Parathyroid adenoma (tissue), 2 donors: ENCODE results near the gene LRG1.

Source experiments
- H2AFZ ChIP-seq: fragments of 300-600 bp; sonication (generic); one replicate; pipeline ENCODE4 v1.7.0; 2017; ENCODE audit warnings: antibody characterized with exemption, mild to moderate bottlenecking
- H3K27ac ChIP-seq: fragments of 300-600 bp; sonication (generic); one replicate; pipeline ENCODE4 v1.7.0; 2017
- H3K27me3 ChIP-seq: fragments of 300-600 bp; sonication (generic); one replicate; pipeline ENCODE4 v1.7.0; 2017; ENCODE audit warnings: low read length; ENCODE audit not compliant: control insufficient read depth, insufficient read depth
- H3K36me3 ChIP-seq: fragments of 300-600 bp; sonication (generic); one replicate; pipeline ENCODE4 v1.7.0; 2017; ENCODE audit warnings: low read length; ENCODE audit not compliant: control insufficient read depth, insufficient read depth
- H3K4me1 ChIP-seq: fragments of 300-600 bp; sonication (generic); one replicate; pipeline ENCODE4 v1.7.0; 2017; ENCODE audit warnings: control low read depth
- H3K4me2 ChIP-seq: fragments of 300-600 bp; sonication (generic); one replicate; pipeline ENCODE4 v1.7.0; 2017; ENCODE audit warnings: low read length
- H3K4me3 ChIP-seq: fragments of 300-600 bp; sonication (generic); one replicate; pipeline ENCODE4 v1.7.0; 2017; ENCODE audit warnings: low read depth, low read length
- H3K79me2 ChIP-seq: fragments of 300-600 bp; sonication (generic); one replicate; pipeline ENCODE4 v1.7.0; 2017; ENCODE audit warnings: control low read depth
- H3K9ac ChIP-seq: fragments of 300-600 bp; sonication (generic); one replicate; pipeline ENCODE4 v1.7.0; 2017; ENCODE audit warnings: mild to moderate bottlenecking
- H3K9me3 ChIP-seq: fragments of 300-600 bp; sonication (generic); one replicate; pipeline ENCODE4 v1.7.0; 2017; ENCODE audit warnings: low read length; ENCODE audit not compliant: control insufficient read depth
- CTCF ChIP-seq: fragments of 300-600 bp; sonication (generic); IDR thresholded peaks from one replicate; pipeline ENCODE4 v1.7.0; 2017; ENCODE audit warnings: antibody characterized with exemption, mild to moderate bottlenecking
- donor health status: primary hyperparathyroidism.

Gene LRG1

GRCh38 chr19:4554717-4555116 is 14.9 kb upstream of the LRG1 start:
- Histone ChIP-seq H2AFZ (no peak overlapping the region), H3K27ac (no peak overlapping the region), H3K9me3 (no peaks in the 10 kb centered on the region), H3K4me2 (no peak overlapping the region), H3K36me3 (no peaks in the 10 kb centered on the region), H3K4me3 (no peak overlapping the region), H3K9ac (no peak overlapping the region), H3K79me2 (no peaks in the 10 kb centered on the region), H3K27me3 (no peaks in the 10 kb centered on the region), H3K4me1 (no peaks in the 10 kb centered on the region)
- no peak for TF ChIP-seq CTCF

- no peak overlapping the region for H2AFZ ChIP-seq
- H3K36me3 ChIP-seq = no peaks in the 10 kb centered on the region
- H3K4me1 ChIP-seq = no peaks in the 10 kb centered on the region
- no peaks in the 10 kb centered on the region for H3K79me2 ChIP-seq
- H3K4me2 ChIP-seq = no peak overlapping the region
- H3K27me3 ChIP-seq = no peaks in the 10 kb centered on the region
- H3K4me3 ChIP-seq = no peak overlapping the region
- H3K9ac ChIP-seq = no peak overlapping the region
- no peak overlapping the region for H3K27ac ChIP-seq
- TF ChIP-seq CTCF = no peak
- H3K9me3 ChIP-seq = no peaks in the 10 kb centered on the region
These were observed 13.9 kb upstream of the LRG1 start for GRCh38 chr19:4553775-4554174.

- TF ChIP-seq CTCF = no peak
- H3K27ac ChIP-seq = no peak overlapping the region
- no peak overlapping the region for H3K4me3 ChIP-seq
- H3K79me2 ChIP-seq = no peaks in the 10 kb centered on the region
- H3K9me3 ChIP-seq = no peaks in the 10 kb centered on the region
- no peaks in the 10 kb centered on the region for H3K36me3 ChIP-seq
- no peak overlapping the region for H3K4me2 ChIP-seq
- no peak overlapping the region for H2AFZ ChIP-seq
- no peaks in the 10 kb centered on the region for H3K27me3 ChIP-seq
- H3K9ac ChIP-seq = no peak overlapping the region
- no peaks in the 10 kb centered on the region for H3K4me1 ChIP-seq
These were observed 13.4 kb upstream of the LRG1 start for GRCh38 chr19:4553092-4553695.

GRCh38 chr19:4552525-4552819 is 12.6 kb upstream of the LRG1 start:
- H3K9ac ChIP-seq = no peak overlapping the region
- H3K79me2 ChIP-seq = no peaks in the 10 kb centered on the region
- no peak for TF ChIP-seq CTCF
- H3K27ac ChIP-seq = no peak overlapping the region
- H3K27me3 ChIP-seq = no peaks in the 10 kb centered on the region
- no peak overlapping the region for H2AFZ ChIP-seq
- no peaks in the 10 kb centered on the region for H3K36me3 ChIP-seq
- H3K9me3 ChIP-seq = no peaks in the 10 kb centered on the region
- no peaks in the 10 kb centered on the region for H3K4me1 ChIP-seq
- no peak overlapping the region for H3K4me3 ChIP-seq
- no peak overlapping the region for H3K4me2 ChIP-seq

- H3K36me3 ChIP-seq = no peaks in the 10 kb centered on the region
These were observed 10.7 kb upstream of the LRG1 start for GRCh38 chr19:4550479-4551050.

More at GRCh38 chr19:4550479-4551050, 10.7 kb upstream of the LRG1 start:
- Histone ChIP-seq H2AFZ (no peak overlapping the region), H3K4me2 (no peak overlapping the region), H3K4me1 (no peaks in the 10 kb centered on the region), H3K4me3 (no peak overlapping the region), H3K79me2 (no peaks in the 10 kb centered on the region), H3K27ac (no peak overlapping the region), H3K9me3 (no peaks in the 10 kb centered on the region), H3K9ac (no peak overlapping the region), H3K27me3 (no peaks in the 10 kb centered on the region)
- TF ChIP-seq CTCF = no peak
